ENCODE measurements around the gene PARD3B. TPM values are rescaled to one million over a fixed set of nuclear protein-coding genes. Genes with fewer than 3 reads are reported as not detected.

Gene PARD3B
- total and polyA plus RNA-seq, 5 donors from 2014 or later = 0.03 to 0.68 (median 0.08) TPM; not detected in 1

GRCh38 chr2:204771721-204772120 is 226.4 kb downstream of the PARD3B start:
- no peaks in the 10 kb centered on the region for H3K9me3 ChIP-seq (ENCODE audit: control insufficient read depth in 2 of 2, low read length in 2 of 2)
- no peak overlapping the region for H3K4me3 Mint-ChIP-seq
- no peak overlapping the region for H3K27ac Mint-ChIP-seq
- H3K36me3 Mint-ChIP-seq = no peaks in the 10 kb centered on the region
- H3K36me3 ChIP-seq (ENCODE audit: control insufficient read depth, insufficient read depth, low read length) = no peaks in the 10 kb centered on the region
- H3K27ac ChIP-seq (ENCODE audit: insufficient read depth, low read length, poor library complexity, severe bottlenecking) = no peak overlapping the region
- H3K4me1 Mint-ChIP-seq = no peaks in the 10 kb centered on the region
- ATAC-seq (ENCODE audit: low read depth in 2 of 2) (no peak), DNase-seq (no peak)
- no peaks in the 10 kb centered on the region for H3K4me1 ChIP-seq (ENCODE audit: control insufficient read depth, insufficient read depth, low read length, poor library complexity, severe bottlenecking)
- peaks cover 4% of the 10 kb centered on the region for H3K27me3 ChIP-seq (ENCODE audit: control insufficient read depth, insufficient read depth, low read length)
- peaks cover 0 to 3% (median 0%) of the 10 kb centered on the region in 7 donors for H3K9me3 Mint-ChIP-seq
- peaks cover 11% of the 10 kb centered on the region for H3K27me3 Mint-ChIP-seq
- H3K4me3 ChIP-seq (ENCODE audit: low read depth, low read length) = no peak overlapping the region

- Mint-ChIP-seq H3K27me3 (peaks cover 11% of the 10 kb centered on the region), H3K9me3 (peaks cover 0 to 3% (median 0%) of the 10 kb centered on the region in 7 donors), H3K27ac (no peak overlapping the region), H3K4me3 (no peak overlapping the region), H3K36me3 (no peaks in the 10 kb centered on the region), H3K4me1 (peaks cover 0 to 2% (median 0%) of the 10 kb centered on the region in 4 donors)
- no peak overlapping the region for H3K27ac ChIP-seq (ENCODE audit: insufficient read depth, low read length, poor library complexity, severe bottlenecking)
- DNase-seq = no peak
- peaks cover 4% of the 10 kb centered on the region for H3K27me3 ChIP-seq (ENCODE audit: control insufficient read depth, insufficient read depth, low read length)
- no peaks in the 10 kb centered on the region for H3K4me1 ChIP-seq (ENCODE audit: control insufficient read depth, insufficient read depth, low read length, poor library complexity, severe bottlenecking)
- H3K4me3 ChIP-seq (ENCODE audit: low read depth, low read length) = no peak overlapping the region
- no peaks in the 10 kb centered on the region for H3K36me3 ChIP-seq (ENCODE audit: control insufficient read depth, insufficient read depth, low read length)
- no peaks in the 10 kb centered on the region for H3K9me3 ChIP-seq (ENCODE audit: control insufficient read depth in 2 of 2, low read length in 2 of 2)
- ATAC-seq (ENCODE audit: low read depth in 2 of 2) = no peak
Observed at GRCh38 chr2:204772546-204772945, 227.3 kb downstream of the PARD3B start.

GRCh38 chr2:204775766-204776165 is 230.5 kb downstream of the PARD3B start:
- H3K4me3 Mint-ChIP-seq = no peak overlapping the region
- no peak overlapping the region for H3K27ac Mint-ChIP-seq

GRCh38 chr2:204776781-204777559 is 231.7 kb downstream of the PARD3B start:
- H3K27me3 ChIP-seq (ENCODE audit: control insufficient read depth, insufficient read depth, low read length) = peaks cover 4% of the 10 kb centered on the region
- Mint-ChIP-seq H3K27ac (peak overlapping the region in 1 of 3 donors; percentile 2), H3K36me3 (no peaks in the 10 kb centered on the region), H3K4me1 (peaks cover 0 to 2% (median 0%) of the 10 kb centered on the region in 4 donors), H3K27me3 (peaks cover 11% of the 10 kb centered on the region), H3K9me3 (no peaks in the 10 kb centered on the region), H3K4me3 (no peak overlapping the region)
- H3K36me3 ChIP-seq (ENCODE audit: control insufficient read depth, insufficient read depth, low read length) = no peaks in the 10 kb centered on the region
- H3K27ac ChIP-seq (ENCODE audit: insufficient read depth, low read length, poor library complexity, severe bottlenecking) = no peak overlapping the region
- H3K4me1 ChIP-seq (ENCODE audit: control insufficient read depth, insufficient read depth, low read length, poor library complexity, severe bottlenecking) = no peaks in the 10 kb centered on the region
- DNase-seq = no peak
- H3K4me3 ChIP-seq (ENCODE audit: low read depth, low read length) = no peak overlapping the region
- no peak for ATAC-seq (ENCODE audit: low read depth in 2 of 2)
- H3K9me3 ChIP-seq (ENCODE audit: control insufficient read depth in 2 of 2, low read length in 2 of 2) = no peaks in the 10 kb centered on the region

More at GRCh38 chr2:204775766-204776165, 230.5 kb downstream of the PARD3B start:
- peaks cover 11% of the 10 kb centered on the region for H3K27me3 Mint-ChIP-seq
- no peaks in the 10 kb centered on the region for H3K9me3 Mint-ChIP-seq
- Histone ChIP-seq H3K4me3 (ENCODE audit: low read depth, low read length) (no peak overlapping the region), H3K27me3 (ENCODE audit: control insufficient read depth, insufficient read depth, low read length) (peaks cover 4% of the 10 kb centered on the region), H3K9me3 (ENCODE audit: control insufficient read depth in 2 of 2, low read length in 2 of 2) (no peaks in the 10 kb centered on the region), H3K36me3 (ENCODE audit: control insufficient read depth, insufficient read depth, low read length) (no peaks in the 10 kb centered on the region), H3K4me1 (ENCODE audit: control insufficient read depth, insufficient read depth, low read length, poor library complexity, severe bottlenecking) (no peaks in the 10 kb centered on the region), H3K27ac (ENCODE audit: insufficient read depth, low read length, poor library complexity, severe bottlenecking) (no peak overlapping the region)
- no peak for ATAC-seq (ENCODE audit: low read depth in 2 of 2)
- DNase-seq = no peak
- no peaks in the 10 kb centered on the region for H3K36me3 Mint-ChIP-seq
- H3K4me1 Mint-ChIP-seq = peaks cover 0 to 2% (median 0%) of the 10 kb centered on the region in 4 donors

GRCh38 chr2:204779771-204780170 is 234.5 kb downstream of the PARD3B start:
- Histone ChIP-seq H3K27ac (ENCODE audit: insufficient read depth, low read length, poor library complexity, severe bottlenecking) (no peak overlapping the region), H3K4me3 (ENCODE audit: low read depth, low read length) (no peak overlapping the region), H3K9me3 (ENCODE audit: control insufficient read depth in 2 of 2, low read length in 2 of 2) (no peaks in the 10 kb centered on the region), H3K36me3 (ENCODE audit: control insufficient read depth, insufficient read depth, low read length) (no peaks in the 10 kb centered on the region), H3K4me1 (ENCODE audit: control insufficient read depth, insufficient read depth, low read length, poor library complexity, severe bottlenecking) (no peaks in the 10 kb centered on the region), H3K27me3 (ENCODE audit: control insufficient read depth, insufficient read depth, low read length) (peaks cover 4% of the 10 kb centered on the region)
- DNase-seq (no peak), ATAC-seq (ENCODE audit: low read depth in 2 of 2) (no peak)
- no peaks in the 10 kb centered on the region for H3K36me3 Mint-ChIP-seq
- H3K27me3 Mint-ChIP-seq = peaks cover 8% of the 10 kb centered on the region
- peaks cover 0 to 2% (median 0%) of the 10 kb centered on the region in 4 donors for H3K4me1 Mint-ChIP-seq
- H3K4me3 Mint-ChIP-seq = no peak overlapping the region
- no peaks in the 10 kb centered on the region for H3K9me3 Mint-ChIP-seq
- H3K27ac Mint-ChIP-seq = no peak overlapping the region

- Histone ChIP-seq H3K36me3 (ENCODE audit: control insufficient read depth, insufficient read depth, low read length) (no peaks in the 10 kb centered on the region), H3K9me3 (ENCODE audit: control insufficient read depth in 2 of 2, low read length in 2 of 2) (no peaks in the 10 kb centered on the region), H3K4me1 (ENCODE audit: control insufficient read depth, insufficient read depth, low read length, poor library complexity, severe bottlenecking) (no peaks in the 10 kb centered on the region), H3K27ac (ENCODE audit: insufficient read depth, low read length, poor library complexity, severe bottlenecking) (no peak overlapping the region), H3K4me3 (ENCODE audit: low read depth, low read length) (no peak overlapping the region), H3K27me3 (ENCODE audit: control insufficient read depth, insufficient read depth, low read length) (no peaks in the 10 kb centered on the region)
- Mint-ChIP-seq H3K9me3 (peaks cover 0 to 2% (median 0%) of the 10 kb centered on the region in 7 donors), H3K4me1 (peaks cover 0 to 1% (median 0%) of the 10 kb centered on the region in 4 donors), H3K4me3 (no peak overlapping the region), H3K27ac (no peak overlapping the region), H3K27me3 (no peaks in the 10 kb centered on the region), H3K36me3 (no peaks in the 10 kb centered on the region)
- DNase-seq (no peak), ATAC-seq (ENCODE audit: low read depth in 2 of 2) (no peak)
Observed at GRCh38 chr2:204781941-204782340, 236.7 kb downstream of the PARD3B start.

- Histone ChIP-seq H3K4me1 (ENCODE audit: control insufficient read depth, insufficient read depth, low read length, poor library complexity, severe bottlenecking) (no peaks in the 10 kb centered on the region), H3K27ac (ENCODE audit: insufficient read depth, low read length, poor library complexity, severe bottlenecking) (no peak overlapping the region), H3K36me3 (ENCODE audit: control insufficient read depth, insufficient read depth, low read length) (no peaks in the 10 kb centered on the region), H3K4me3 (ENCODE audit: low read depth, low read length) (no peak overlapping the region), H3K27me3 (ENCODE audit: control insufficient read depth, insufficient read depth, low read length) (no peaks in the 10 kb centered on the region), H3K9me3 (ENCODE audit: control insufficient read depth in 2 of 2, low read length in 2 of 2) (no peaks in the 10 kb centered on the region)
- no peak for DNase-seq
- H3K4me3 Mint-ChIP-seq = no peak overlapping the region
- H3K36me3 Mint-ChIP-seq = no peaks in the 10 kb centered on the region
- no peak overlapping the region for H3K27ac Mint-ChIP-seq
- H3K4me1 Mint-ChIP-seq = no peaks in the 10 kb centered on the region
- no peaks in the 10 kb centered on the region for H3K27me3 Mint-ChIP-seq
- H3K9me3 Mint-ChIP-seq = peaks cover 0 to 2% (median 0%) of the 10 kb centered on the region in 7 donors
- no peak for ATAC-seq (ENCODE audit: low read depth in 2 of 2)
Observed at GRCh38 chr2:204790076-204790475, 244.8 kb downstream of the PARD3B start.

- Mint-ChIP-seq H3K4me1 (no peaks in the 10 kb centered on the region), H3K27ac (no peak overlapping the region), H3K9me3 (no peaks in the 10 kb centered on the region), H3K4me3 (no peak overlapping the region), H3K27me3 (no peaks in the 10 kb centered on the region), H3K36me3 (no peaks in the 10 kb centered on the region)
- Histone ChIP-seq H3K27ac (ENCODE audit: insufficient read depth, low read length, poor library complexity, severe bottlenecking) (no peak overlapping the region), H3K36me3 (ENCODE audit: control insufficient read depth, insufficient read depth, low read length) (no peaks in the 10 kb centered on the region), H3K4me1 (ENCODE audit: control insufficient read depth, insufficient read depth, low read length, poor library complexity, severe bottlenecking) (no peaks in the 10 kb centered on the region), H3K9me3 (ENCODE audit: control insufficient read depth in 2 of 2, low read length in 2 of 2) (no peaks in the 10 kb centered on the region), H3K27me3 (ENCODE audit: control insufficient read depth, insufficient read depth, low read length) (no peaks in the 10 kb centered on the region), H3K4me3 (ENCODE audit: low read depth, low read length) (no peak overlapping the region)
- no peak for DNase-seq
- no peak for ATAC-seq (ENCODE audit: low read depth in 2 of 2)
Observed at GRCh38 chr2:204791230-204791629, 246.0 kb downstream of the PARD3B start.

Measured in CD4-positive, CD25-positive, alpha-beta regulatory T cell (primary cell).